Right lobe of liver (tissue), 6 donors: ENCODE data around the gene DGKH. TPM values are rescaled to one million over a fixed set of nuclear protein-coding genes. Genes with fewer than 3 reads are reported as not detected.
"Not testable (repeated sequence)": the region's sequence is repeated elsewhere in the genome, so short reads cannot be mapped to it uniquely, and the experiment has no call there.

Experiments used
- ATAC-seq, 4 donors: fragments of 200-7000 bp; cut with Tn5 transposase; one replicate each; pipeline ENCODE4 v1.9.1; 2020; ENCODE audit warnings: mild to moderate bottlenecking in 4 of 4, moderate library complexity in 4 of 4
- DNase-seq, 3 donors: peaks; one replicate each; pipeline ENCODE4 v3.0.0-alpha.2; 2020
- H3K27ac ChIP-seq, 3 donors: fragments of 200-600 bp; one replicate each; pipeline ENCODE4 v1.8.0; 2022
- H3K27me3 ChIP-seq, 2 donors: fragments of 200-600 bp; one replicate each; pipeline ENCODE4 v1.8.0; 2022
- H3K36me3 ChIP-seq, 4 donors: fragments of 200-600 bp; sonication (generic) in 1 of 4; one replicate each; pipeline versions ENCODE4 v1.5.1 to v1.8.0; 2017 to 2022; ENCODE audit warnings: control low read depth in 1 of 4
- H3K4me1 ChIP-seq, 4 donors: fragments of 200-600 bp; sonication (generic) in 1 of 4; one replicate each; pipeline versions ENCODE4 v1.5.1 to v1.8.0; 2017 to 2022; ENCODE audit warnings: control low read depth in 1 of 4
- H3K4me3 ChIP-seq, 3 donors: fragments of 200-600 bp; one replicate each; pipeline ENCODE4 v1.8.0; 2022
- H3K9me3 ChIP-seq, 4 donors: fragments of 200-600 bp; sonication (generic) in 1 of 4; one replicate each; pipeline versions ENCODE4 v1.5.1 to v1.8.0; 2017 to 2022; ENCODE audit warnings: control low read depth in 1 of 4
- CTCF ChIP-seq, 4 donors: fragments of 200-600 bp in 3 of 4; fragments of 450-650 bp in 1 of 4; IDR thresholded peaks; one replicate each; pipeline versions ENCODE4 v1.5.1 to v1.8.0; 2016 to 2022; ENCODE audit warnings: antibody characterized with exemption in 4 of 4, mild to moderate bottlenecking in 2 of 4
- POLR2A ChIP-seq: fragments of 450-650 bp; IDR thresholded peaks from one replicate; pipeline ENCODE4 v1.6.1; 2017; ENCODE audit warnings: antibody characterized with exemption, mild to moderate bottlenecking
- WGBS: methylation state at CpG from one replicate; pipeline ENCODE4 v1.1.6; 2018; ENCODE audit warnings: low coverage, low lambda C conversion rate; ENCODE audit not compliant: insufficient coverage; ENCODE audit errors: missing lambda C conversion rate; 5-methylcytosine and 5-hydroxymethylcytosine counted together
- intact Hi-C, 2 donors: fragments of 100-400 bp; cut with DNase I; formaldehyde crosslinking; loops; one replicate each; pipeline versions ENCODE4 v1.11.2 to v1.14.1; 2022
- total RNA-seq, 6 experiments: library from RNA; depleted of rRNA in 2 of 6; stranded (reverse); fragments of >200 nt in 2 of 6; fragmentation: NEBNext Ultra II Directional in 3 of 6; extraction: Animal tissue kit (Norgen Biotek cat#: 25700) in 3 of 6; gene quantifications; one replicate each; pipeline versions ENCODE4 v1.1.0 to v1.2.4, GENCODE V29; 2016 to 2023
- donor health status: DM: no; HTN: yes; CAD: no.
- donor health status: DM: no; HTN: no; CAD: no.
- donor health status: DM: no; HTN: no; CAD: no.
- donor health status: DM: no; HTN: yes; CAD: no.
- donor health status: DM: no; HTN: yes; CAD: no.

DGKH gene
- total RNA-seq, 6 experiments from 2014 or later: 0.95 to 5.1 (median 2.2) TPM

- H3K9me3 ChIP-seq: no peaks in the 10 kb centered on the region
- DNase-seq: no peak
- H3K36me3 ChIP-seq: no peaks in the 10 kb centered on the region
- TF ChIP-seq POLR2A: no peak
- TF ChIP-seq CTCF (IDR thresholded peaks at IDR 0.05): no peak
- intact Hi-C loops: no loop called here
- H3K27ac ChIP-seq: no peak overlapping the region
- ATAC-seq: no peak
- WGBS: 96% methylated on average over 2 of the region's 2 CpGs
- H3K4me3 ChIP-seq: no peak overlapping the region
- H3K27me3 ChIP-seq: no peaks in the 10 kb centered on the region
- no peaks in the 10 kb centered on the region for H3K4me1 ChIP-seq
These were observed 46.1 kb downstream of the DGKH start for GRCh38 chr13:42094516-42095040.

- DNase-seq, intact Hi-C loops: not testable (repeated sequence)
These were observed 47.8 kb downstream of the DGKH start for GRCh38 chr13:42096222-42096621.

GRCh38 chr13:42099962-42100675, 51.7 kb downstream of the DGKH start:
- Histone ChIP-seq H3K9me3 (no peaks in the 10 kb centered on the region), H3K36me3 (no peaks in the 10 kb centered on the region), H3K4me3 (no peak overlapping the region), H3K27ac (no peak overlapping the region), H3K4me1 (no peaks in the 10 kb centered on the region), H3K27me3 (no peaks in the 10 kb centered on the region)
- intact Hi-C loops: no loop called here
- TF ChIP-seq POLR2A (no peak), CTCF (IDR thresholded peaks at IDR 0.05) (no peak)
- DNase-seq (no peak), ATAC-seq (no peak)
- WGBS: 95% methylated on average over 8 of the region's 9 CpGs

More at GRCh38 chr13:42096222-42096621, 47.8 kb downstream of the DGKH start:
- H3K4me1 ChIP-seq, H3K9me3 ChIP-seq, H3K4me3 ChIP-seq, H3K36me3 ChIP-seq, H3K27me3 ChIP-seq, H3K27ac ChIP-seq, ATAC-seq: not testable (repeated sequence)
- WGBS: 94% methylated on average over 2 of the region's 2 CpGs

- intact Hi-C loops: no loop called here
- Histone ChIP-seq H3K27ac (no peak overlapping the region), H3K4me1 (no peaks in the 10 kb centered on the region), H3K9me3 (no peaks in the 10 kb centered on the region), H3K27me3 (no peaks in the 10 kb centered on the region), H3K4me3 (no peak overlapping the region), H3K36me3 (no peaks in the 10 kb centered on the region)
- DNase-seq: no peak
- TF ChIP-seq POLR2A (no peak), CTCF (IDR thresholded peaks at IDR 0.05) (no peak)
- ATAC-seq: no peak
- WGBS: 98% methylated on average over 3 of the region's 3 CpGs
These were observed 52.5 kb downstream of the DGKH start for GRCh38 chr13:42100960-42101359.

GRCh38 chr13:42101821-42102585, 53.6 kb downstream of the DGKH start:
- WGBS: 100% methylated on average over 1 of the region's 3 CpGs
- Histone ChIP-seq H3K27me3 (no peaks in the 10 kb centered on the region), H3K9me3 (no peaks in the 10 kb centered on the region), H3K27ac (no peak overlapping the region), H3K36me3 (no peaks in the 10 kb centered on the region), H3K4me1 (no peaks in the 10 kb centered on the region), H3K4me3 (no peak overlapping the region)
- ATAC-seq (peak in 1 of 4 donors; percentile 28), DNase-seq (no peak)
- TF ChIP-seq POLR2A: no peak
- no peak for TF ChIP-seq CTCF (IDR thresholded peaks at IDR 0.05)
- intact Hi-C loops: no loop called here
